Psoas muscle (tissue), 8 donors: ENCODE results near the gene ZIC2. TPM values are rescaled to one million over a fixed set of nuclear protein-coding genes. Genes with fewer than 3 reads are reported as not detected.

ENCODE experiments used
- ATAC-seq, 4 donors: fragments of 200-7000 bp; cut with Tn5 transposase; one replicate each; pipeline ENCODE4 v1.9.1; 2020; ENCODE audit warnings: moderate library complexity in 3 of 4, mild to moderate bottlenecking in 2 of 4
- DNase-seq, 2 donors: peaks; one replicate each; pipeline ENCODE4 v3.0.0-alpha.2; 2020
- H3K27ac ChIP-seq: fragments of 200-600 bp; one replicate; pipeline ENCODE4 v1.8.0; 2022
- H3K27me3 ChIP-seq, 3 donors: fragments of 200-600 bp in 1 of 3; one replicate each; pipeline versions ENCODE4 v1.6.1 to v1.8.0; 2013 to 2022; ENCODE audit warnings: low read length in 2 of 3, mild to moderate bottlenecking in 2 of 3, moderate library complexity in 1 of 3; ENCODE audit not compliant: insufficient read depth in 3 of 3
- H3K36me3 ChIP-seq, 2 donors: fragments of 200-600 bp in 1 of 2; one replicate each; pipeline versions ENCODE4 v1.6.1 to v1.8.0; 2013 to 2022; ENCODE audit warnings: low read depth in 1 of 2, mild to moderate bottlenecking in 1 of 2, moderate library complexity in 1 of 2; ENCODE audit not compliant: insufficient read depth in 1 of 2
- H3K4me1 ChIP-seq: fragments of 200-600 bp; one replicate; pipeline ENCODE4 v1.8.0; 2022
- H3K4me3 ChIP-seq: fragments of 200-600 bp; one replicate; pipeline ENCODE4 v1.8.0; 2022; ENCODE audit warnings: mild to moderate bottlenecking
- H3K9me3 ChIP-seq: fragments of 200-600 bp; one replicate; pipeline ENCODE4 v1.8.0; 2022
- CTCF ChIP-seq: fragments of 200-600 bp; IDR thresholded peaks from one replicate; pipeline ENCODE4 v1.8.0; 2022; ENCODE audit warnings: antibody characterized with exemption
- WGBS, 3 donors: extraction: QIAGEN DNeasy Blood & Tissue Kit; methylation state at CpG; one replicate each; pipeline versions ENCODE4 v1.1.6 to v1.1.7; 2013; 5-methylcytosine and 5-hydroxymethylcytosine counted together
- intact Hi-C, 2 donors: fragments of 100-400 bp; cut with DNase I; formaldehyde crosslinking; loops; one replicate each; pipeline versions ENCODE4 v1.11.0 to v1.14.2; 2022
- polyA plus RNA-seq, 3 donors: library from polyadenylated mRNA; stranded (reverse); fragments of 200-250 nt; gene quantifications; one replicate each; pipeline ENCODE4 v1.2.3, GENCODE V29; 2013
- total RNA-seq, 4 donors: library from RNA; stranded (reverse); fragmentation: NEBNext Ultra II Directional in 2 of 4; extraction: Animal tissue kit (Norgen Biotek cat#: 25700) in 2 of 4; gene quantifications; one replicate each; pipeline versions ENCODE4 v1.2.1 to v1.2.4, GENCODE V29; 2021 to 2023
- donor health status: healthy with polysubstance abuse.
- donor health status: DM: no; HTN: no; CAD: no; lungs with moderate emphysema.
- donor health status: Bipolar disorder and iron deficiency.
- donor health status: healthy.
- donor health status: DM: yes; HTN: yes; CAD: no.
- donor health status: DM: no; HTN: no; CAD: no.
- donor health status: DM: no; HTN: no; CAD: no.
- donor health status: DM: yes; HTN: yes; CAD: no.

The ZIC2 gene
- total and polyA plus RNA-seq, 7 donors: 0.01 to 0.06 TPM; not detected in 5

- DNase-seq: no peak
- intact Hi-C loops: loop anchor here in 1 of 2 donors (5.0 kb wide), 1 partner anchor 38 kb away; no protein-coding TSS in a partner anchor
- Histone ChIP-seq H3K4me3 (no peak overlapping the region), H3K27me3 (peaks cover 9 to 100% (median 53%) of the 10 kb centered on the region in 3 donors), H3K9me3 (no peaks in the 10 kb centered on the region), H3K36me3 (no peaks in the 10 kb centered on the region), H3K4me1 (peaks cover 22% of the 10 kb centered on the region), H3K27ac (no peak overlapping the region)
- no peak for ATAC-seq
- no peak for TF ChIP-seq CTCF
- WGBS, 3 donors: 18 to 21% (median 20%) methylated on average over 10 of the region's 10 CpGs
Measured at GRCh38 chr13:99959127-99959539, 22.5 kb upstream of the ZIC2 start.

GRCh38 chr13:99959540-99960230, 21.9 kb upstream of the ZIC2 start:
- DNase-seq: no peak
- 5 to 8% (median 6%) methylated on average over 48 to 49 of the region's 49 CpGs for WGBS, 3 donors
- Histone ChIP-seq H3K27ac (no peak overlapping the region), H3K4me3 (peak overlapping the region; percentile 32), H3K9me3 (no peaks in the 10 kb centered on the region), H3K36me3 (no peaks in the 10 kb centered on the region), H3K27me3 (peaks cover 9 to 100% (median 53%) of the 10 kb centered on the region in 3 donors), H3K4me1 (peaks cover 22% of the 10 kb centered on the region)
- no peak for ATAC-seq
- intact Hi-C loops: loop anchor here in 1 of 2 donors (5.0 kb wide), 1 partner anchor 38 kb away; no protein-coding TSS in a partner anchor
- no peak for TF ChIP-seq CTCF

- DNase-seq (no peak), ATAC-seq (no peak)
- H3K27ac ChIP-seq: no peak overlapping the region
- peaks cover 14 to 100% (median 50%) of the 10 kb centered on the region in 3 donors for H3K27me3 ChIP-seq
- no peak overlapping the region for H3K4me3 ChIP-seq
- WGBS, 3 donors: 5 to 18% (median 13%) methylated on average over 13 of the region's 13 CpGs
- intact Hi-C loops: no loop called here
- H3K9me3 ChIP-seq: no peaks in the 10 kb centered on the region
- TF ChIP-seq CTCF: no peak
- H3K36me3 ChIP-seq: no peaks in the 10 kb centered on the region
- H3K4me1 ChIP-seq: peaks cover 22% of the 10 kb centered on the region
Measured at GRCh38 chr13:99960663-99961311, 20.8 kb upstream of the ZIC2 start.

- WGBS, 3 donors: 29 to 39% (median 35%) methylated on average over 8 of the region's 8 CpGs
- ATAC-seq: no peak
- Histone ChIP-seq H3K27ac (no peak overlapping the region), H3K4me3 (no peak overlapping the region), H3K4me1 (peaks cover 14% of the 10 kb centered on the region), H3K27me3 (peaks cover 14 to 100% (median 43%) of the 10 kb centered on the region in 3 donors), H3K36me3 (no peaks in the 10 kb centered on the region), H3K9me3 (no peaks in the 10 kb centered on the region)
- intact Hi-C loops: no loop called here
- no peak for TF ChIP-seq CTCF
- no peak for DNase-seq
Measured at GRCh38 chr13:99961636-99962035, 19.9 kb upstream of the ZIC2 start.
